Effector memory CD8-positive, alpha-beta T cell (primary cell): ENCODE data around the gene ATP5PB.

Experiments
- ATAC-seq: fragments of 150-1000 bp; cut with Tn5 transposase; replicated peaks from 2 replicates; pipeline ENCODE4 v1.10.0; 2021; ENCODE audit warnings: mild to moderate bottlenecking, moderate library complexity
- DNase-seq, 3 experiments: peaks; one replicate each; pipeline ENCODE4 v3.0.0; 2021
- H3K27ac Mint-ChIP-seq, 2 donors: one replicate each; pipeline ENCODE4 v1.8.0; 2022; ENCODE audit warnings: mild to moderate bottlenecking in 2 of 2, mixed read lengths in 2 of 2, moderate library complexity in 2 of 2
- H3K27me3 Mint-ChIP-seq, 2 donors: one replicate each; pipeline ENCODE4 v1.8.0; 2022; ENCODE audit warnings: mixed read lengths in 2 of 2
- H3K36me3 Mint-ChIP-seq: one replicate; pipeline ENCODE4 v1.8.0; 2022; ENCODE audit warnings: mild to moderate bottlenecking, moderate library complexity, mixed read lengths; ENCODE audit not compliant: insufficient read depth
- H3K4me1 Mint-ChIP-seq, 2 donors: one replicate each; pipeline ENCODE4 v1.8.0; 2022; ENCODE audit warnings: low read depth in 2 of 2, mixed read lengths in 2 of 2
- H3K4me3 Mint-ChIP-seq, 2 donors: one replicate each; pipeline ENCODE4 v1.8.0; 2022; ENCODE audit warnings: mild to moderate bottlenecking in 2 of 2, mixed read lengths in 2 of 2, moderate library complexity in 2 of 2
- H3K9me3 Mint-ChIP-seq, 2 donors: one replicate each; pipeline ENCODE4 v1.8.0; 2022; ENCODE audit warnings: mixed read lengths in 2 of 2

Gene ATP5PB

GRCh38 chr1:111452581-111452980, 3.3 kb downstream of the ATP5PB start:
- Mint-ChIP-seq H3K27me3 (no peaks in the 10 kb centered on the region), H3K27ac (peak overlapping the region in 1 of 2 donors; percentile 27), H3K4me1 (peaks cover 48 to 70% of the 10 kb centered on the region in 2 donors), H3K36me3 (peaks cover 62% of the 10 kb centered on the region), H3K4me3 (no peak overlapping the region), H3K9me3 (no peaks in the 10 kb centered on the region)
- DNase-seq, result no peak
- ATAC-seq, result no peak

DNA sequence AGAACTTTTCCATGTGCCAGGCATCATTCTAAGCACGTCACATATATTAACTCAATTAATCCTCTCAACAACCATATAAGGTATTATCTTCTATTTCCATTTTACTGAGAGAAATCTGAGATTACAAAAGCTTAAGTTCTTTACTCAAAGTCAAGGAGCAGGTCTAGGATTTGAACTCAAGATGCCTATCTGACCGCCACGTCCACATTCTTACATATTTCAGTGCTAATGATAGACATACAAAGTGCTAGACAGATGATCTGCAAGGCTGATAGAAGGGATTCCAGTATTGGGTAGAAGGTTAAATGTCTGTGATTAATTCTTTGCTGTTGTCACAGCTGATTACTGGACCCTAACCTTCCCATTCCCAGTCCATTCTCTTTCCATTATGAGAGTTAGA, 4.4 kb downstream of the ATP5PB start:
- Mint-ChIP-seq H3K4me3 (peak overlapping the region in 1 of 2 donors; percentile 11), H3K36me3 (peaks cover 65% of the 10 kb centered on the region), H3K4me1 (peaks cover 42 to 71% of the 10 kb centered on the region in 2 donors)

DNA sequence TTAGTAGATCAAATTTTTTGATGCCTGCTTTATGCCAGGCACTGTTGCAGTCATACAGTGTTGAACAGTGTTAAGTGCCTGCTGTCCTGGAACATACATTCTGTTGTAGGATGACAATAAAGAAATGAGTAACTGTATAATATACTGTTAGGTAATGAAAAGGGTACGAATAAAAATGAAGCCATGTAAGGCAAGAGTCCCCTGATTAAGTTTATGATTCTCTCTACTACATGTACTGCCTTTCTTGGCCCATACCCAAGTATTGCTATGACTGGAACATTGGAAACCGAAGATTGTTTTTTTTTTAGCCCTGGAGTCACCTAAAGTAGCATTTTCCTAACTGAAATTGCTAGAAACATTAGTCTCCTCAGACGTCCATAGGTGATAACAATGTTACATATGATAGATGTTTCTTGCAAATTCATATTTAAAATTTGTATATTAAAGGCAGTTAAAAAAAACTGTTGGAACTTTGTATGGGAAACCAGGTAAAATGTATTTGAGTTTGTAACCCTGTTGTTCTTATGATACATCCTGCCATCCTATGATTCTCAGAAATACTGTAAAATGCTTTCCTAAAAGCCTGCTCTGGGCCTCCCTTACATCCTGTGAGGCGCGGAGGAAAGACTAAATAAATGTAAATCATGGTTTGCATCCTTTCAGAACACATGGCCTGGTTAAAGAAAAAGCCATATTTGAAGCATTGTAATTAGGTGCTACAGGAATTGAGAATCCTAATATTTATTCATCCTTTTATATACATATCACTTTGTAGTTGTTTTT, 5.8 kb downstream of the ATP5PB start:
- no peak for ATAC-seq
- peaks cover 62% of the 10 kb centered on the region for H3K36me3 Mint-ChIP-seq
- H3K27me3 Mint-ChIP-seq, result no peaks in the 10 kb centered on the region
- no peaks in the 10 kb centered on the region for H3K9me3 Mint-ChIP-seq
- peak overlapping the region; percentile 41 to 71 for H3K27ac Mint-ChIP-seq
- H3K4me3 Mint-ChIP-seq, result no peak overlapping the region
- peaks cover 32 to 66% of the 10 kb centered on the region in 2 donors for H3K4me1 Mint-ChIP-seq
- no peak for DNase-seq

More for the DNA sequence above, 4.4 kb downstream of the ATP5PB start:
- Mint-ChIP-seq H3K9me3 (no peaks in the 10 kb centered on the region), H3K27ac (no peak overlapping the region), H3K27me3 (no peaks in the 10 kb centered on the region)
- no peak for ATAC-seq
- DNase-seq, result no peak

DNA sequence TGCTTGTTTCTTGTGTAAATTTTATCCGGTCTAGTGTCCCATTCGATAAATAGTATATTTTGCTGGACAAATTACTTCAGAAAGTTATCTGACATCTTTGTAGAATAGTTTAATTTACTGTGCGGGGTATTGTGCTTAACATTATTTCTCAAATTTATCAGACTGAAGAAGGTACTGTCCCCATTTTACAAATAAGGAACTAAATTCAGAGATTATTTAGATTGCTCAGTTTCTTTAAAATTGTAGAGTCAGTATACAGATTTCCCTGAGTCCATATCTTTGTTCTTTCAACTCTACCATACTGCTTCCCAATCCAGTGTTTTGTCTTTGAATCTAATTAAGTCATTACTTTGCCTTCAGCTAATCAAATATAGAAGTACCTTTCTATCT, 6.4 kb downstream of the ATP5PB start:
- Mint-ChIP-seq H3K27me3 (no peaks in the 10 kb centered on the region), H3K4me1 (peaks cover 28 to 62% of the 10 kb centered on the region in 2 donors), H3K9me3 (no peaks in the 10 kb centered on the region), H3K4me3 (no peak overlapping the region), H3K36me3 (peaks cover 66% of the 10 kb centered on the region), H3K27ac (peak overlapping the region; percentile 41 to 71)
- ATAC-seq (no peak), DNase-seq (no peak)

- H3K4me1 Mint-ChIP-seq, result peaks cover 11 to 13% of the 10 kb centered on the region in 2 donors
- H3K9me3 Mint-ChIP-seq, result no peaks in the 10 kb centered on the region
- H3K36me3 Mint-ChIP-seq, result peaks cover 55% of the 10 kb centered on the region
Observed at GRCh38 chr1:111461765-111462164, 12.5 kb downstream of the ATP5PB start.

DNA sequence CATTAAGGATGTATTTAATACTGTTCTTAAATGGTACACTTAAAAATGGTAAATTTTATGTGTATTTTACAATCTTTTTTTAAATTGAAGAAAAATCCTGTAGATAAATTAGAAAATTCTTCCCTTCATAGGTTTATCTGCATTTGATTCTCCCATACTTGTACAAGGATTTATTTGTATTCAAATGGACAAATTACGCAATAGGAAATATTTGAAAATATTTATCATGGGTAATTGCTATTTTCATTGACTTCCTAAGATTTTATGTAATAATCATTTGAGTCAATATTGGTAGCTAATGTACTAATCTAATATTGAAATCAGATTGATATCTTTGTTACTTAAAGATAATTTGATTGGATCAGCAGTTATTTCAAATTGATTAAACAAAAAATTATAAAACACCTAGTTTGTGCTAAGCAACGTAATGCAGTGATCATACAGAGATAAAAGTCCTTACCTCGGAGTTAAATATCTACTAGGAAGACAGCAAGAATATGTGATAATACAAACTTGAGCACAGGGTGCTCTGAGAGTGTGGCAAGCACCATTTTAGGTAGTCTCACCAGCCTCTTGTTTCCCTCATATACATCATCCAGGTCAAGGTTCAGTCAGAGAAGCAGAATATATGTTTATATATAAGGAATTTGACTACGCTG, 13.2 kb downstream of the ATP5PB start:
- Mint-ChIP-seq H3K36me3 (peaks cover 47% of the 10 kb centered on the region), H3K4me3 (no peak overlapping the region), H3K27ac (no peak overlapping the region), H3K9me3 (no peaks in the 10 kb centered on the region), H3K4me1 (peaks cover 8 to 13% of the 10 kb centered on the region in 2 donors), H3K27me3 (no peaks in the 10 kb centered on the region)
- ATAC-seq (no peak), DNase-seq (no peak)

More at GRCh38 chr1:111461765-111462164, 12.5 kb downstream of the ATP5PB start:
- Mint-ChIP-seq H3K27ac (no peak overlapping the region), H3K4me3 (no peak overlapping the region), H3K27me3 (no peaks in the 10 kb centered on the region)
- DNase-seq (no peak), ATAC-seq (no peak)

GRCh38 chr1:111463029-111463683, 13.9 kb downstream of the ATP5PB start:
- Mint-ChIP-seq H3K27ac (peak overlapping the region in 1 of 2 donors; percentile 10), H3K9me3 (no peaks in the 10 kb centered on the region), H3K36me3 (peaks cover 41% of the 10 kb centered on the region), H3K4me3 (no peak overlapping the region), H3K4me1 (peaks cover 6 to 10% of the 10 kb centered on the region in 2 donors), H3K27me3 (no peaks in the 10 kb centered on the region)
- no peak for DNase-seq
- no peak for ATAC-seq

GRCh38 chr1:111465754-111466153, 16.5 kb downstream of the ATP5PB start:
- no peaks in the 10 kb centered on the region for H3K27me3 Mint-ChIP-seq

GRCh38 chr1:111466480-111466879, 17.2 kb downstream of the ATP5PB start:
- H3K9me3 Mint-ChIP-seq, result no peaks in the 10 kb centered on the region

More at GRCh38 chr1:111465754-111466153, 16.5 kb downstream of the ATP5PB start:
- Mint-ChIP-seq H3K36me3 (peaks cover 20% of the 10 kb centered on the region), H3K9me3 (no peaks in the 10 kb centered on the region), H3K4me3 (no peak overlapping the region), H3K27ac (no peak overlapping the region), H3K4me1 (peaks cover 0 to 5% of the 10 kb centered on the region in 2 donors)
- DNase-seq, result no peak
- no peak for ATAC-seq

DNA sequence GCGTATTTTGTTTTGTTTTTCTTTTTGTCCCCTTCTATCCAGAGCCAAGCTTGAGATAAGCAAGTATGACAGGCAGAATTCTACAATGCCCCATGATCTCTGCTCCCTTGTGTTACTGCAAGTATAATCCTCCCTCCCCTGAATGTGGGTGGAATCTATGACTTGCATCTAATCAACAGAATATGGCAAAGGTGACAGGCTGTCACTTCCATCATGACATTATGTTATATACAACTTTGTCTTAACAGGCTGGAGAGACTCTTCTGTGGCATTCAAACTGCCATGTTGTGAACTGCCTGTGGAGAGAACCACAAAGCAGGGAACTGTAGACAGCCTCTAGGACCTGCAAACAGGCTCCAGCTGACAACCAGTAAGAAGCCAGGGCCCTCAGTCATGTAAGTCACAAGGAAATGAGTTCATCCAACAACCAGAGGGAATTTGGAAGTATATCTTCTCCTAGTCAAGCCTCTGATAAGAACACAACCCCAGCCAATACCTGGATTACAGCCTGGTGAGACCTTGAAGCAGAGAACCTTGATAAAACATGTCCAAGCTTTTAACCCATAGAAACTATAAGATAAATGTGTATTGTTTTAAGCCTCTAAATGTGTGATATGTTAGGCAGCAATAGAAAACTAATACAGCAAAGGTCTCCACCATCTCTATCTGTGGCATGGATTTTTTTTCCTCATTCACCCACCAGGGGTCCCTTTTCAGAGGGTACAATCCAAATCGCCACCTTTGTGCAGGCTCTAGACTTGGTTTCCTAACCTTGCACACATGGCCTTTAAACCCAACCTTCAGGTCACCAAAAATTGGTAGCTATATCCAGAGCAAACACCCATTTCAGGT, 18.8 kb downstream of the ATP5PB start:
- Mint-ChIP-seq H3K36me3 (no peaks in the 10 kb centered on the region), H3K27me3 (no peaks in the 10 kb centered on the region), H3K27ac (peak overlapping the region in 1 of 2 donors; percentile 61), H3K4me3 (no peak overlapping the region), H3K9me3 (no peaks in the 10 kb centered on the region), H3K4me1 (peaks cover 6 to 13% of the 10 kb centered on the region in 2 donors)
- DNase-seq (no peak), ATAC-seq (no peak)

More at GRCh38 chr1:111466480-111466879, 17.2 kb downstream of the ATP5PB start:
- Mint-ChIP-seq H3K4me3 (no peak overlapping the region), H3K4me1 (peaks cover 0 to 5% of the 10 kb centered on the region in 2 donors), H3K27ac (no peak overlapping the region), H3K36me3 (peaks cover 14% of the 10 kb centered on the region), H3K27me3 (no peaks in the 10 kb centered on the region)
- ATAC-seq (no peak), DNase-seq (no peak)

DNA sequence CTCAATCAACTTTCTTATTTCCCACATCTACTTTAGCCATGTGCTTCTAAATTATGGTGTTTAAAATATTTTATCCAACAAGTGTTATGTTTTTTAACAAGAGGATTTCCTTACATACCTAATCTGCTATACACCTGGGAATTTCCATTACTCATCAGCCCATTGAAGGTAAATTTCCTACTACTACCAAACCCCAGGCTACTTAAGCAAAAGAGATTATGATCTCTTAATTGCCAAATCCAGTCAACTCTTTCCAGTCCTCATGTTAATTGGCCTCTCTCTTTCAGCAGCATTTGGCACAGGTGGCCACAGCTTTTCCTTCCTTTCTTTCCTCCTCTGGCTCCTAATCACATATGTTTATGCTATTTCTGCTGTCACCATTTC, 19.4 kb downstream of the ATP5PB start:
- Mint-ChIP-seq H3K4me1 (peaks cover 7 to 11% of the 10 kb centered on the region in 2 donors), H3K36me3 (no peaks in the 10 kb centered on the region), H3K27ac (no peak overlapping the region), H3K27me3 (no peaks in the 10 kb centered on the region), H3K4me3 (no peak overlapping the region), H3K9me3 (no peaks in the 10 kb centered on the region)
- ATAC-seq (no peak), DNase-seq (no peak)

GRCh38 chr1:111469539-111469938, 20.3 kb downstream of the ATP5PB start:
- H3K27ac Mint-ChIP-seq, result no peak overlapping the region
- H3K27me3 Mint-ChIP-seq, result no peaks in the 10 kb centered on the region
- ATAC-seq, result no peak

DNA sequence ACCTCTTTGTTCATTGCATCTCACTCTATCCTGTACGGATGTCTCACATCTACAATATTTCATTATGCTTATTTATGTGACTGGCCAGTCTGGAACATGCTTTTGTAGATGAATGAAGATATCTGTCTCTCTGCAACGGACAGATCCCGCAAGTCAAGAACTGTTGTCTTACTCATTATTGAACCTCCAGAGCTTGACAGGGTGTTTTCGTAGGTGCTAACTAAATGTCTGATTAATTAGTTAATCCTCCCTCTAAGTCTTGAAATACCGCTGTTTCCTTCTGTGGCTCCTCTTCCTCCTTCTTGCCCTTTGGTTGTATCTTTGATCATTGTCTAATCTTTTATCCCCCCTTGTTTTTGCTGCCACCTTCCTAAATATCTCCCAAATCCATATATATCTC, 21.3 kb downstream of the ATP5PB start:
- H3K27ac Mint-ChIP-seq, result no peak overlapping the region
- no peaks in the 10 kb centered on the region for H3K9me3 Mint-ChIP-seq
- no peak overlapping the region for H3K4me3 Mint-ChIP-seq
- DNase-seq (no peak), ATAC-seq (peak; percentile 18)
- peaks cover 14 to 18% of the 10 kb centered on the region in 2 donors for H3K4me1 Mint-ChIP-seq
- H3K27me3 Mint-ChIP-seq, result no peaks in the 10 kb centered on the region
- no peaks in the 10 kb centered on the region for H3K36me3 Mint-ChIP-seq

More at GRCh38 chr1:111469539-111469938, 20.3 kb downstream of the ATP5PB start:
- peaks cover 9 to 11% of the 10 kb centered on the region in 2 donors for H3K4me1 Mint-ChIP-seq
- no peaks in the 10 kb centered on the region for H3K36me3 Mint-ChIP-seq
- H3K9me3 Mint-ChIP-seq, result no peaks in the 10 kb centered on the region
- no peak overlapping the region for H3K4me3 Mint-ChIP-seq
- no peak for DNase-seq
